Activated T-helper 9 cell treated with anti-CD3 and anti-CD28 coated beads, Interleukin-2, amount 50 U/mL, for 16 hours (primary cell): Measurements from ENCODE around the gene APOBEC3B.
"Not testable (repeated sequence)": the region's sequence is repeated elsewhere in the genome, so short reads cannot be mapped to it uniquely, and the experiment has no call there.

ENCODE experiments used
- DNase-seq: peaks from one replicate; pipeline ENCODE4 v3.0.0-alpha.2; 2020; ENCODE audit warnings: low read depth

The APOBEC3B gene

GRCh38 chr22:38981992-38982927 lies at the start of gene APOBEC3B:
Gene APOBEC3B (plus strand): TSS chr22:38982347. CDS start chr22:38982454, 107 bp downstream.
- peak; percentile 56 for DNase-seq

GRCh38 chr22:38935023-38935422 lies 47.1 kb upstream of the APOBEC3B start:
- no peak for DNase-seq

GRCh38 chr22:38935616-38936015 lies 46.5 kb upstream of the APOBEC3B start:
- DNase-seq = no peak

- DNase-seq = no peak
These were observed 45.6 kb upstream of the APOBEC3B start for GRCh38 chr22:38936562-38936961.

- no peak for DNase-seq
These were observed 45.1 kb upstream of the APOBEC3B start for GRCh38 chr22:38937036-38937435.

- no peak for DNase-seq
These were observed 44.6 kb upstream of the APOBEC3B start for GRCh38 chr22:38937541-38937940.

- DNase-seq = no peak
These were observed 43.9 kb upstream of the APOBEC3B start for GRCh38 chr22:38938221-38938620.

- no peak for DNase-seq
These were observed 43.2 kb upstream of the APOBEC3B start for GRCh38 chr22:38938925-38939324.

GRCh38 chr22:38940811-38941384 lies 41.2 kb upstream of the APOBEC3B start:
- no peak for DNase-seq

GRCh38 chr22:38941488-38941987 lies 40.6 kb upstream of the APOBEC3B start:
- peak; percentile 69 for DNase-seq

- DNase-seq = no peak
These were observed 39.4 kb upstream of the APOBEC3B start for GRCh38 chr22:38942702-38943101.

- no peak for DNase-seq
These were observed 38.9 kb upstream of the APOBEC3B start for GRCh38 chr22:38943201-38943600.

GRCh38 chr22:38943882-38944281 lies 38.3 kb upstream of the APOBEC3B start:
- no peak for DNase-seq

- no peak for DNase-seq
These were observed 37.5 kb upstream of the APOBEC3B start for GRCh38 chr22:38944653-38945052.

- not testable (repeated sequence) for DNase-seq
These were observed 36.3 kb upstream of the APOBEC3B start for GRCh38 chr22:38945706-38946338.

- DNase-seq = no peak
These were observed 35.4 kb upstream of the APOBEC3B start for GRCh38 chr22:38946771-38947170.

GRCh38 chr22:38947321-38948140 lies 34.6 kb upstream of the APOBEC3B start:
- DNase-seq = no peak

- no peak for DNase-seq
These were observed 33.8 kb upstream of the APOBEC3B start for GRCh38 chr22:38948181-38948940.

- no peak for DNase-seq
These were observed 32.2 kb upstream of the APOBEC3B start for GRCh38 chr22:38949889-38950405.

- DNase-seq = no peak
These were observed 31.4 kb upstream of the APOBEC3B start for GRCh38 chr22:38950527-38951295.
